HG03060 (cell line): Measurements from ENCODE around the gene FAM228A.
"Not testable (repeated sequence)": the region's sequence is repeated elsewhere in the genome, so short reads cannot be mapped to it uniquely, and the experiment has no call there.

Experiments
- ATAC-seq: cut with Tn5 transposase; IDR thresholded peaks from one replicate; pipeline ENCODE4 v1.9.1; 2021; ENCODE audit warnings: low read depth, moderate number of reproducible peaks; ENCODE audit not compliant: unreplicated experiment

Gene FAM228A

GRCh38 chr2:24189551-24189950, 14.7 kb downstream of the FAM228A start:
- ATAC-seq = no peak

GRCh38 chr2:24190503-24190902, 15.7 kb downstream of the FAM228A start:
- no peak for ATAC-seq

- no peak for ATAC-seq
Measured at GRCh38 chr2:24191156-24191555, 16.3 kb downstream of the FAM228A start.

GRCh38 chr2:24191848-24192247, 17.0 kb downstream of the FAM228A start:
- no peak for ATAC-seq

- not testable (repeated sequence) for ATAC-seq
Measured at GRCh38 chr2:24197213-24197612, 22.4 kb downstream of the FAM228A start.

- no peak for ATAC-seq
Measured at GRCh38 chr2:24199968-24200590, 25.2 kb downstream of the FAM228A start.

- ATAC-seq = no peak
Measured at GRCh38 chr2:24200799-24201198, 25.9 kb downstream of the FAM228A start.

- no peak for ATAC-seq
Measured at GRCh38 chr2:24203029-24203786, 28.4 kb downstream of the FAM228A start.

GRCh38 chr2:24203787-24204150, 28.9 kb downstream of the FAM228A start:
- no peak for ATAC-seq

GRCh38 chr2:24204505-24204904, 29.7 kb downstream of the FAM228A start:
- no peak for ATAC-seq

GRCh38 chr2:24205131-24205530, 30.3 kb downstream of the FAM228A start:
- no peak for ATAC-seq

- ATAC-seq = no peak
Measured at GRCh38 chr2:24206242-24206641, 31.4 kb downstream of the FAM228A start.

GRCh38 chr2:24206714-24207113, 31.9 kb downstream of the FAM228A start:
- ATAC-seq = no peak

GRCh38 chr2:24207359-24207758, 32.5 kb downstream of the FAM228A start:
- no peak for ATAC-seq

GRCh38 chr2:24208490-24208889, 33.6 kb downstream of the FAM228A start:
- ATAC-seq = no peak

- no peak for ATAC-seq
Measured at GRCh38 chr2:24209389-24210105, 34.7 kb downstream of the FAM228A start.

GRCh38 chr2:24210106-24210455, 35.2 kb downstream of the FAM228A start:
- no peak for ATAC-seq

GRCh38 chr2:24210723-24211122, 35.9 kb downstream of the FAM228A start:
- ATAC-seq = no peak

GRCh38 chr2:24211408-24211807, 36.6 kb downstream of the FAM228A start:
- ATAC-seq = no peak

GRCh38 chr2:24214880-24215279, 40.0 kb downstream of the FAM228A start:
- peak; percentile 94 for ATAC-seq

GRCh38 chr2:24220554-24221291, 45.9 kb downstream of the FAM228A start:
- no peak for ATAC-seq
